Lung microvascular endothelial cell (primary cell): ENCODE results near the gene COPS9. TPM values are rescaled to one million over a fixed set of nuclear protein-coding genes. Genes with fewer than 3 reads are reported as not detected.

ENCODE experiments used
- DNase-seq, 2 donors: peaks; one replicate each; pipeline versions ENCODE4 v3.0.0 to v3.0.0-alpha.2; 2010; ENCODE audit warnings: low read depth in 2 of 2
- total RNA-seq: library from RNA; depleted of rRNA; stranded (reverse); fragments of >200 nt; gene quantifications from 2 replicates; pipeline ENCODE4 v1.2.1, GENCODE V29; 2014

COPS9 gene
- total RNA-seq, 1 donor from 2014 or later = 164 TPM

- no peak for DNase-seq
Observed at GRCh38 chr2:240111253-240111652, 24.9 kb downstream of the COPS9 start.

DNA sequence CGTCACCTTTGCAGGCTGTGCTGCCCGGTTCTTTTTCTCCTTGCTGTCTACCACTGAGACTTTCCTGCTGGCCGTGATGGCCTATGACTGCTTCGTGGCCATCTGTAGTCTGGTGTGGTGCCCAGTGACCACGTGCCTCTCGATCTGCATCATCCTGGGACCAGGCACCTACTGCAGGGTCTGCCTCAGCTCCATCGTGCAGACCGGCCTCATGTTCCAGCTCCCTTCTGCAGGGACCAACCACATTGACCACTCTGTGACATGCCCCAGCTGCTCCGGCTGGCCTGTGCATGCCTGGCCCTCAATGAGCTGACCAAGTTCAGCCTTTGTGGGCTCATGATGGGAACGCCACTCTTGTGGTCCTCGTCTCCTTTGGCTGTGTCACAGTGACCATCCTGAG lies 26.7 kb downstream of the COPS9 start:
- no peak for DNase-seq

- no peak for DNase-seq
Observed at GRCh38 chr2:240107477-240107796, 28.7 kb downstream of the COPS9 start.

- no peak for DNase-seq
Observed at GRCh38 chr2:240106765-240107476, 29.2 kb downstream of the COPS9 start.

DNA sequence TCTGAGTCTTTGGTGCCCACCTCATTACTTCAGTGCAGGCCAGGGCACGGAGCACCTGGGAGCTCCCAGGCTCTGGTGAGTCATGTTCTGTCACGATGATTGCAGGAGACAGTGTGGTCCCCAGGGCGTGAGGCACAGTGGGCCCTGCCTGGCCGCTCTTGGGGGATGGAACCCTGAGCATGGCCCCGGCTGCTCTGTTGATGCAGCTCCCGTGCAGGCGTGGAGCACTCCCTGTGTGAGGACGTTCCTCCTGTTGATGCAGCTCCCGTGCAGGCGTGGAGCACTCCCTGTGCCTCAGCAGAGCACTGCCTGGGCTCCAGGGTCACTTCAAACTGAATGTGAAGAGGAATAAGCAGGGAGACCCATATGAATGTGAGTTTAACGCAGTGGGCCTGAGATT lies 30.1 kb downstream of the COPS9 start:
- DNase-seq = no peak

DNA sequence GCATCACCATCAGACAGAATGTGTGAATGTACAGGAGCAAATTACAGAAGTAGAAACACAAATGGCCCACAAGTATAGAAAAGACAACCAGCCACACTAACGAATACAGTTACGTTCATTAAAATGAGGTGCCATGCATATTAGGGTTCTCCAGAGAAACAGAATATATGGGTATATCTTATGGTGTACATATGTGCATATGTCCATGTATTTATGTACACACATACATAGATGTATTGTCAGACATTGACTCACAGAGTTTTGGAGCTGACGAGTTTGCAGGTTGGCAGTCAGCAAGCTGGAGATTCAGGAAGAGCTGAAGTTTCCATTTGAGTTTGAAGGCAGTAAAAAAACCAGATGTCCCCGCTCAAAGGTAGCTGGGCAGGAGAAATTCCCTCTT lies 33.0 kb downstream of the COPS9 start:
- no peak for DNase-seq

DNA sequence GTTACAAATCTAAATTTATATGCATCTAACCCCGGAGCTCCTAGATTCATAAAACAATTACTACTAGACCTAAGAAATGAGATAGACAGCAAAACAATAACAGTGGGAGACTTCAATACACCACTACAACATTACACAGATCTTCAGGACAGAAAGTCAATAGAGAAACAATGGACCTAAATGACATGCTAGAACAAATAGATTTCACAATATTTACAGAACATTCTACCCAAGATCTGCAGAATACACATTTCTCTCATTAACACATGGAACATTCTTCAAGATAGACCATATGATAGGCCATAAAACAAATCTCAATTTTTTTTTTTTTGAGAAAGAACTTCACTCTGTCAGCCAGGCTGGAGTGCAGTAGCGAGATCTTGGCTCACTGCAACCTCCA lies 37.8 kb downstream of the COPS9 start:
- no peak for DNase-seq

- no peak for DNase-seq
Observed at GRCh38 chr2:240095556-240096523, 40.3 kb downstream of the COPS9 start.

DNA sequence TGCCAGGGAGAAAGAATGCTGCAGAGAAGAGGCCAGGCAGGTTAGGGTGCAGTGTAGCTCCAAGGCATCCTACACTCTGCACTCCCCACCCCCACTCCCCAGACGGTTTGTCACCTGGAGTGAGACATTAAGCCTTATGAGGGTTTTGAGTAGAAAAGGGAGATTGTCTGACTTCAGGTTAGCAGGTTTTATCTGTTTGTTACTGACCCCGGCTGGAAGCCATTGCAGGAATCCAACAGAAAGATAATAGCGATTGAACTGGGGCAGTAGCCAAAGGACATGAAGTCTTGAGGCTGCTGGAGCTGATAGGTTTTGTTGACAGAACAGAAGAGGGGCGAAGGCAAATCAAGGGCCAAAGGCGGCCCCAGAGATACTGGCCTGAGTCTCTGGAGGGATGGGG lies 46.8 kb downstream of the COPS9 start:
- DNase-seq = no peak

DNA sequence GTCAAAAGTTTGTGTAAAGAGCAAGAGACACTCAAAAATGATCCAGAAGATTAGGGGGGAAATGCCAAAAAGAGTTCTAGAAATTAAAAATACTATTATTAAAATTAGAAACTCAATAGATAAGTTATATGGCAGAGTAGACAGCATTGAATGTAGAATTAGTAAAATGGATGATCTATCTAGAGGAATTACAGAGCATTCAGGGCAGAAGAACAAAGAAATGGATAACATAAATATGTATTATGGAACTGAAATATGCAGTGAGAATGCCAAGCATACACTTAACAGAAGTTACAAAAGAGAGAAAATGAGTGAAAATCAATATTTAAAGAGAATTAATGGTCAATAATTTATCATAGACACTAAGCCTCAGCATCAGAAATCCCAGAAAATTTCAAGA lies 49.5 kb downstream of the COPS9 start:
- DNase-seq = no peak

Other genes with a start within 250 kb of the COPS9 start
- gene NDUFA10, start 111.0 kb downstream of the COPS9 start, total RNA-seq = 50.8 and 57.1 TPM in 2 replicates
- not detected in 2 replicates for gene OR6B2, start 105.9 kb downstream of the COPS9 start, total RNA-seq
- gene OR6B3, start 82.8 kb downstream of the COPS9 start, total RNA-seq = not detected in 2 replicates
- gene OTOS, start 4.4 kb upstream of the COPS9 start, total RNA-seq = not detected in 2 replicates